Measurements from ENCODE around the gene GOLPH3L. TPM values are rescaled to one million over a fixed set of nuclear protein-coding genes. Genes with fewer than 3 reads are reported as not detected.

GOLPH3L gene
- total RNA-seq, 1 experiment from 2014 or later, result 9.6 TPM

GRCh38 chr1:150663321-150663720 is 33.6 kb downstream of the GOLPH3L start:
- ATAC-seq, result no peak
- H3K36me3 ChIP-seq (ENCODE audit: low read depth, low read length), result peaks cover 14% of the 10 kb centered on the region

DNA sequence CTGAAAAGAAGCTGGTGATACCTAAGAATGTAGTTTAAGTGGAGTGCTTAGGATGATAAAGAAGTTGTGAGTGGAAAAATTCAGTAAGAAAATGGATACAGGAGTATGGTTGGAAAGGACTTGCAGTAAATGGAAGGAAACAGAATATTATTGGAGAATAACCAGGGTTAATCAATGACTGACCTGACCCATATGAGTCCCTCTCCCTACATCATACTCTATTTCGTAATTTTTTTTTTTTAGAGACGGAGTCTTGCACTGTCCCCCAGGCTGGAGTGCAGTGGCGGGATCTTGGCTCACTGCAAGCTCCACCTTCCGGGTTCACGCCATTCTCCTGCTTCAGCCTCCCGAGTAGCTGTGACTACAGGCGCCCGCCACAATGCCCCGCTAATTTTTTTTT is 34.1 kb downstream of the GOLPH3L start:
- no peaks in the 10 kb centered on the region for H3F3A ChIP-seq (ENCODE audit: low read length, unreplicated experiment)
- no TSS peak for BruUV-seq (replicated peaks)
- POLR2A ChIA-PET (ENCODE audit: unreplicated experiment), result interaction anchor here (0.6 to 1.0 kb wide), 2 partner anchors 34 to 83 kb away, joined by 3 to 9 read pairs; partner anchors contain the start of gene GOLPH3L
- no peak for DNase-seq
- TF ChIP-seq, protein P1, sequence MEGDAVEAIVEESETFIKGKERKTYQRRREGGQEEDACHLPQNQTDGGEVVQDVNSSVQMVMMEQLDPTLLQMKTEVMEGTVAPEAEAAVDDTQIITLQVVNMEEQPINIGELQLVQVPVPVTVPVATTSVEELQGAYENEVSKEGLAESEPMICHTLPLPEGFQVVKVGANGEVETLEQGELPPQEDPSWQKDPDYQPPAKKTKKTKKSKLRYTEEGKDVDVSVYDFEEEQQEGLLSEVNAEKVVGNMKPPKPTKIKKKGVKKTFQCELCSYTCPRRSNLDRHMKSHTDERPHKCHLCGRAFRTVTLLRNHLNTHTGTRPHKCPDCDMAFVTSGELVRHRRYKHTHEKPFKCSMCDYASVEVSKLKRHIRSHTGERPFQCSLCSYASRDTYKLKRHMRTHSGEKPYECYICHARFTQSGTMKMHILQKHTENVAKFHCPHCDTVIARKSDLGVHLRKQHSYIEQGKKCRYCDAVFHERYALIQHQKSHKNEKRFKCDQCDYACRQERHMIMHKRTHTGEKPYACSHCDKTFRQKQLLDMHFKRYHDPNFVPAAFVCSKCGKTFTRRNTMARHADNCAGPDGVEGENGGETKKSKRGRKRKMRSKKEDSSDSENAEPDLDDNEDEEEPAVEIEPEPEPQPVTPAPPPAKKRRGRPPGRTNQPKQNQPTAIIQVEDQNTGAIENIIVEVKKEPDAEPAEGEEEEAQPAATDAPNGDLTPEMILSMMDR (conservative IDR thresholded peaks at IDR 0.05; ENCODE audit: low read depth, low read length), result no peak
- no peak for TF ChIP-seq EZH2phosphoT487 (IDR thresholded peaks at IDR 0.05; ENCODE audit: borderline replicate concordance, low read length)
- no peak for TF ChIP-seq EZH2 (IDR thresholded peaks at IDR 0.05; ENCODE audit: low read length, unreplicated experiment)
- no peaks in the 10 kb centered on the region for H3K9me2 ChIP-seq (replicated peaks; ENCODE audit: low read length)
- no peak overlapping the region for H3K27ac ChIP-seq (ENCODE audit: low read length)
- intact Hi-C loops (cut with micrococcal nuclease), result no loop called here
- no peak overlapping the region for H3K4me3 ChIP-seq (ENCODE audit: low read length)
- H2AFZ ChIP-seq (ENCODE audit: low read length), result no peak overlapping the region
- no peak overlapping the region for H3K4me2 ChIP-seq (ENCODE audit: low read length)
- no peaks in the 10 kb centered on the region for H3K9me3 ChIP-seq (ENCODE audit: low read length)
- no peak overlapping the region for H3K9ac ChIP-seq (ENCODE audit: low read length)
- H4K20me1 ChIP-seq (ENCODE audit: low read length), result no peaks in the 10 kb centered on the region
- no peaks in the 10 kb centered on the region for H3K27me3 ChIP-seq (ENCODE audit: low read length)
- H3K36me3 ChIP-seq (ENCODE audit: low read depth, low read length), result peaks cover 14% of the 10 kb centered on the region
- CTCF ChIA-PET, result no interaction called here
- no peaks in the 10 kb centered on the region for H3K79me2 ChIP-seq (ENCODE audit: low read length)
- peaks cover 2% of the 10 kb centered on the region for H3K4me1 ChIP-seq (ENCODE audit: insufficient read depth, low read length)
- no peak for ATAC-seq

More at GRCh38 chr1:150663321-150663720, 33.6 kb downstream of the GOLPH3L start:
- TF ChIP-seq EZH2phosphoT487 (IDR thresholded peaks at IDR 0.05; ENCODE audit: borderline replicate concordance, low read length) (no peak), EZH2 (IDR thresholded peaks at IDR 0.05; ENCODE audit: low read length, unreplicated experiment) (no peak)
- TF ChIP-seq, protein P1 (conservative IDR thresholded peaks at IDR 0.05; ENCODE audit: low read depth, low read length), result no peak
- Histone ChIP-seq H3K9ac (ENCODE audit: low read length) (no peak overlapping the region), H3K27me3 (ENCODE audit: low read length) (no peaks in the 10 kb centered on the region), H3K4me1 (ENCODE audit: insufficient read depth, low read length) (peaks cover 7% of the 10 kb centered on the region), H3K9me2 (replicated peaks; ENCODE audit: low read length) (no peaks in the 10 kb centered on the region), H3K9me3 (ENCODE audit: low read length) (no peaks in the 10 kb centered on the region), H3K27ac (ENCODE audit: low read length) (no peak overlapping the region), H3F3A (ENCODE audit: low read length, unreplicated experiment) (no peaks in the 10 kb centered on the region), H3K79me2 (ENCODE audit: low read length) (no peaks in the 10 kb centered on the region), H2AFZ (ENCODE audit: low read length) (no peak overlapping the region), H4K20me1 (ENCODE audit: low read length) (no peaks in the 10 kb centered on the region), H3K4me3 (ENCODE audit: low read length) (no peak overlapping the region), H3K4me2 (ENCODE audit: low read length) (no peak overlapping the region)
- POLR2A ChIA-PET (ENCODE audit: unreplicated experiment), result interaction anchor here (0.6 to 1.0 kb wide), 2 partner anchors 34 to 84 kb away, joined by 3 to 9 read pairs; partner anchors contain the start of gene GOLPH3L
- intact Hi-C loops (cut with micrococcal nuclease), result no loop called here
- CTCF ChIA-PET, result no interaction called here
- DNase-seq, result no peak
- no TSS peak for BruUV-seq (replicated peaks)

DNA sequence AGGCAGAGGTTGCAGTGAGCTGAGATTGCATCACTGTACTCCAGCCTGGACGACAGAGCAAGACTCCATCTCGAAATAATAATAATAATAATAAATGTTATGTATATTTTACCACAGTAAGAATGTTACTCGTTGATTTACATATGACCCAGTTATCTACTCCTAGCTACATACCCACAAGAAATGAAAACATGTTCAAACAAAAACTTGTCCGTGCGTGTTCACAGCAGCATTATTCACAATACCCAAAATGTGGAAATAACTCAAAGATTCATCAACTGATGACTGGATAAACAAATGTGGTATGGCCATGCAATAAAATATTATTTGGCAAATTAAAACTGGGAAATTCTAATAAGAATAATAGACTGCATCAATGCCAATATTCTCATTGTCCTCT is 35.8 kb downstream of the GOLPH3L start:
- Histone ChIP-seq H3K4me1 (ENCODE audit: insufficient read depth, low read length) (no peaks in the 10 kb centered on the region), H4K20me1 (ENCODE audit: low read length) (no peaks in the 10 kb centered on the region), H2AFZ (ENCODE audit: low read length) (no peak overlapping the region), H3K4me2 (ENCODE audit: low read length) (no peak overlapping the region), H3K9me2 (replicated peaks; ENCODE audit: low read length) (no peaks in the 10 kb centered on the region), H3K9ac (ENCODE audit: low read length) (no peak overlapping the region), H3K9me3 (ENCODE audit: low read length) (no peaks in the 10 kb centered on the region), H3K36me3 (ENCODE audit: low read depth, low read length) (peaks cover 14% of the 10 kb centered on the region), H3F3A (ENCODE audit: low read length, unreplicated experiment) (no peaks in the 10 kb centered on the region), H3K27me3 (ENCODE audit: low read length) (no peaks in the 10 kb centered on the region), H3K79me2 (ENCODE audit: low read length) (no peaks in the 10 kb centered on the region), H3K4me3 (ENCODE audit: low read length) (no peak overlapping the region), H3K27ac (ENCODE audit: low read length) (no peak overlapping the region)
- no peak for DNase-seq
- intact Hi-C loops (cut with micrococcal nuclease), result no loop called here
- ChIA-PET CTCF (no interaction called here), POLR2A (ENCODE audit: unreplicated experiment) (no interaction called here)
- TF ChIP-seq EZH2phosphoT487 (IDR thresholded peaks at IDR 0.05; ENCODE audit: borderline replicate concordance, low read length) (no peak), EZH2 (IDR thresholded peaks at IDR 0.05; ENCODE audit: low read length, unreplicated experiment) (no peak)
- TF ChIP-seq, protein P1 (conservative IDR thresholded peaks at IDR 0.05; ENCODE audit: low read depth, low read length), result no peak
- ATAC-seq, result no peak
- BruUV-seq (replicated peaks), result no TSS peak

Data from PC-3 (cell line).